ENCODE results near the gene LYZ. TPM values are rescaled to one million over a fixed set of nuclear protein-coding genes. Genes with fewer than 3 reads are reported as not detected.

Gene LYZ
- polyA plus RNA-seq, 1 donor (not counting 4 experiments of a cell fraction or from before 2014, with no cell fraction given), result not detected

GRCh38 chr12:69397978-69398377 lies 49.8 kb downstream of the LYZ start:
- Histone ChIP-seq H3K4me2 (ENCODE audit: control insufficient read depth, extremely low read depth, insufficient read depth, low read depth, low read length) (no peak overlapping the region), H3K9ac (ENCODE audit: control insufficient read depth, extremely low read depth, insufficient read depth, low read length) (no peak overlapping the region), H3K9me3 (ENCODE audit: control insufficient read depth, low read depth, low read length) (peaks cover 2% of the 10 kb centered on the region), H4K20me1 (ENCODE audit: control insufficient read depth, extremely low read depth, insufficient read depth, low read length) (no peaks in the 10 kb centered on the region), H3K9me1 (ENCODE audit: control insufficient read depth, extremely low read depth, insufficient read depth, low read length) (no peaks in the 10 kb centered on the region), H3K4me1 (ENCODE audit: control insufficient read depth, extremely low read depth, insufficient read depth, low read length) (no peaks in the 10 kb centered on the region), H3K36me3 (ENCODE audit: control insufficient read depth in 2 of 2, extremely low read depth in 1 of 2, insufficient read depth in 2 of 2, low read length in 2 of 2) (peaks cover 0 to 3% of the 10 kb centered on the region in 2 experiments), H2AFZ (ENCODE audit: control insufficient read depth, low read length) (no peak overlapping the region), H3K4me3 (ENCODE audit: control insufficient read depth in 2 of 3, extremely low read depth in 1 of 3, insufficient read depth in 2 of 3, low read depth in 1 of 3, low read length in 3 of 3) (no peak overlapping the region), H3K79me2 (ENCODE audit: control insufficient read depth, insufficient read depth, low read length) (no peaks in the 10 kb centered on the region), H3K27me3 (ENCODE audit: control insufficient read depth, extremely low read depth, insufficient read depth, low read length) (no peaks in the 10 kb centered on the region), H3K27ac (ENCODE audit: control insufficient read depth, insufficient read depth, low read length) (no peak overlapping the region)
- FAIRE-seq (no peak), DNase-seq (ENCODE audit: low read depth, low spot score) (no peak)
- dilution Hi-C loops (cut with MboI; ENCODE audit: extremely low pct_ligation_motif_present, low sequenced_read_pairs), result no loop called here
- no peak for TF ChIP-seq EZH2 (IDR thresholded peaks at IDR 0.05; ENCODE audit: low read length)
- TF ChIP-seq CTCF (optimal IDR thresholded peaks at IDR 0.05 in 1 of 3, IDR thresholded peaks at IDR 0.05 in 1 of 3, conservative IDR thresholded peaks at IDR 0.05 in 1 of 3; ENCODE audit: extremely low read depth in 1 of 3, insufficient read depth in 2 of 3, low read length in 3 of 3), result no peak

- H3K27ac ChIP-seq (ENCODE audit: control insufficient read depth, insufficient read depth, low read length), result no peak overlapping the region
These were observed 53.8 kb downstream of the LYZ start for GRCh38 chr12:69401940-69402339.

More at GRCh38 chr12:69401940-69402339, 53.8 kb downstream of the LYZ start:
- DNase-seq (ENCODE audit: low read depth, low spot score), result no peak
- no peak overlapping the region for H3K4me2 ChIP-seq (ENCODE audit: control insufficient read depth, extremely low read depth, insufficient read depth, low read depth, low read length)
- TF ChIP-seq EZH2 (IDR thresholded peaks at IDR 0.05; ENCODE audit: low read length), result no peak
- TF ChIP-seq CTCF (optimal IDR thresholded peaks at IDR 0.05 in 1 of 3, IDR thresholded peaks at IDR 0.05 in 1 of 3, conservative IDR thresholded peaks at IDR 0.05 in 1 of 3; ENCODE audit: extremely low read depth in 1 of 3, insufficient read depth in 2 of 3, low read length in 3 of 3), result no peak
- H4K20me1 ChIP-seq (ENCODE audit: control insufficient read depth, extremely low read depth, insufficient read depth, low read length), result no peaks in the 10 kb centered on the region
- no peaks in the 10 kb centered on the region for H3K36me3 ChIP-seq (ENCODE audit: control insufficient read depth in 2 of 2, extremely low read depth in 1 of 2, insufficient read depth in 2 of 2, low read length in 2 of 2)
- peaks cover 15% of the 10 kb centered on the region for H3K4me1 ChIP-seq (ENCODE audit: control insufficient read depth, extremely low read depth, insufficient read depth, low read length)
- dilution Hi-C loops (cut with MboI; ENCODE audit: extremely low pct_ligation_motif_present, low sequenced_read_pairs), result no loop called here
- no peak for FAIRE-seq
- H3K9ac ChIP-seq (ENCODE audit: control insufficient read depth, extremely low read depth, insufficient read depth, low read length), result no peak overlapping the region
- H3K27me3 ChIP-seq (ENCODE audit: control insufficient read depth, extremely low read depth, insufficient read depth, low read length), result no peaks in the 10 kb centered on the region
- no peak overlapping the region for H3K4me3 ChIP-seq (ENCODE audit: control insufficient read depth in 2 of 3, extremely low read depth in 1 of 3, insufficient read depth in 2 of 3, low read depth in 1 of 3, low read length in 3 of 3)
- H3K9me3 ChIP-seq (ENCODE audit: control insufficient read depth, low read depth, low read length), result peaks cover 2% of the 10 kb centered on the region
- H3K9me1 ChIP-seq (ENCODE audit: control insufficient read depth, extremely low read depth, insufficient read depth, low read length), result no peaks in the 10 kb centered on the region
- H3K79me2 ChIP-seq (ENCODE audit: control insufficient read depth, insufficient read depth, low read length), result no peaks in the 10 kb centered on the region
- H2AFZ ChIP-seq (ENCODE audit: control insufficient read depth, low read length), result no peak overlapping the region

Small RNA genes lying within 50 kb of the gene (small RNA-seq; reads per million reads assigned to genes)
- gene RN7SL804P (ENCODE audit: insufficient read length in 3 of 3, low read depth in 3 of 3, low replicate concordance in 1 of 3), result 0 reads per million in 3 experiments

Other genes with a start within 250 kb of the LYZ start
- 34.4 to 59.5 TPM (median 45.0 TPM) in 3 replicates for gene CPSF6, start 108.8 kb upstream of the LYZ start, polyA plus RNA-seq
- gene YEATS4, start 11.4 kb downstream of the LYZ start, polyA plus RNA-seq, result 9.6 to 21.0 TPM (median 11.8 TPM) in 3 replicates
- gene FRS2, start 122.0 kb downstream of the LYZ start, polyA plus RNA-seq, result 23.1 to 28.6 TPM (median 24.3 TPM) in 3 replicates
- gene CCT2, start 237.1 kb downstream of the LYZ start, polyA plus RNA-seq, result 258 to 365 TPM (median 302 TPM) in 3 replicates

Data from keratinocyte (primary cell).